Measurements from ENCODE around the gene ADAMTS18.

ADAMTS18 gene

GRCh38 chr16:77434022-77434529, 758 bp downstream of the ADAMTS18 start:
- DNase-seq (ENCODE audit: low read depth), result no peak

GRCh38 chr16:77433146-77433545, 1.7 kb downstream of the ADAMTS18 start:
- DNase-seq (ENCODE audit: low read depth), result no peak

GRCh38 chr16:77432264-77432663, 2.6 kb downstream of the ADAMTS18 start:
- DNase-seq (ENCODE audit: low read depth), result no peak

GRCh38 chr16:77430787-77431585, 3.8 kb downstream of the ADAMTS18 start:
- no peak for DNase-seq (ENCODE audit: low read depth)

GRCh38 chr16:77430360-77430759, 4.5 kb downstream of the ADAMTS18 start:
- no peak for DNase-seq (ENCODE audit: low read depth)

GRCh38 chr16:77424871-77425604, 9.8 kb downstream of the ADAMTS18 start:
- no peak for DNase-seq (ENCODE audit: low read depth)

- no peak for DNase-seq (ENCODE audit: low read depth)
Measured at GRCh38 chr16:77422196-77422784, 12.5 kb downstream of the ADAMTS18 start.

GRCh38 chr16:77416939-77417480, 17.8 kb downstream of the ADAMTS18 start:
- no peak for DNase-seq (ENCODE audit: low read depth)

GRCh38 chr16:77414752-77415231, 20.0 kb downstream of the ADAMTS18 start:
- DNase-seq (ENCODE audit: low read depth), result no peak

- no peak for DNase-seq (ENCODE audit: low read depth)
Measured at GRCh38 chr16:77410449-77410848, 24.4 kb downstream of the ADAMTS18 start.

- DNase-seq (ENCODE audit: low read depth), result no peak
Measured at GRCh38 chr16:77409311-77409710, 25.5 kb downstream of the ADAMTS18 start.

GRCh38 chr16:77408607-77409006, 26.2 kb downstream of the ADAMTS18 start:
- DNase-seq (ENCODE audit: low read depth), result no peak

GRCh38 chr16:77406680-77407079, 28.2 kb downstream of the ADAMTS18 start:
- no peak for DNase-seq (ENCODE audit: low read depth)

- no peak for DNase-seq (ENCODE audit: low read depth)
Measured at GRCh38 chr16:77404775-77405174, 30.1 kb downstream of the ADAMTS18 start.

GRCh38 chr16:77403732-77404131, 31.1 kb downstream of the ADAMTS18 start:
- DNase-seq (ENCODE audit: low read depth), result no peak

- DNase-seq (ENCODE audit: low read depth), result no peak
Measured at GRCh38 chr16:77402672-77403071, 32.2 kb downstream of the ADAMTS18 start.

- no peak for DNase-seq (ENCODE audit: low read depth)
Measured at GRCh38 chr16:77402118-77402517, 32.7 kb downstream of the ADAMTS18 start.

- no peak for DNase-seq (ENCODE audit: low read depth)
Measured at GRCh38 chr16:77399546-77399945, 35.3 kb downstream of the ADAMTS18 start.

GRCh38 chr16:77399066-77399465, 35.8 kb downstream of the ADAMTS18 start:
- DNase-seq (ENCODE audit: low read depth), result no peak

GRCh38 chr16:77398495-77398894, 36.3 kb downstream of the ADAMTS18 start:
- no peak for DNase-seq (ENCODE audit: low read depth)

- DNase-seq (ENCODE audit: low read depth), result no peak
Measured at GRCh38 chr16:77396461-77396860, 38.4 kb downstream of the ADAMTS18 start.

GRCh38 chr16:77394699-77395098, 40.1 kb downstream of the ADAMTS18 start:
- no peak for DNase-seq (ENCODE audit: low read depth)
